ENCODE measurements around the gene KCNQ2.

Gene KCNQ2

GRCh38 chr20:63471981-63472831 lies at the start of gene KCNQ2:
KCNQ2 (minus strand) TSS chr20:63472655; CDS start chr20:63472463, 192 bp downstream.
- H3F3A ChIP-seq (ENCODE audit: control insufficient read depth, insufficient read depth): no peaks in the 10 kb centered on the region
- H3K27me3 ChIP-seq (ENCODE audit: control insufficient read depth, low read length): peaks cover 21% of the 10 kb centered on the region
- H4K20me1 ChIP-seq (ENCODE audit: control insufficient read depth, insufficient read depth, low read depth, low read length): no peaks in the 10 kb centered on the region
- no peak within 1 kb of the TSS for H3K4me2 ChIP-seq (ENCODE audit: low read length)
- no peak within 1 kb of the TSS for H3K27ac ChIP-seq (ENCODE audit: low read depth, low read length)
- H3K4me3 ChIP-seq (ENCODE audit: low read length): no peak within 1 kb of the TSS
- TF ChIP-seq CTCF (IDR thresholded peaks at IDR 0.05; ENCODE audit: low read depth, low read length, poor library complexity, severe bottlenecking) (no peak), EZH2phosphoT487 (IDR thresholded peaks at IDR 0.05; ENCODE audit: borderline replicate concordance, low read length) (no peak)
- H3K9me2 ChIP-seq (replicated peaks; ENCODE audit: control insufficient read depth, low read length): no peaks in the 10 kb centered on the region
- no peaks in the 10 kb centered on the region for H3K4me1 ChIP-seq (ENCODE audit: control insufficient read depth, low read length)
- no peaks in the 10 kb centered on the region for H3K79me2 ChIP-seq (ENCODE audit: control insufficient read depth, low read length)
- no peaks in the 10 kb centered on the region for H3K9me3 ChIP-seq (ENCODE audit: control insufficient read depth, insufficient read depth, low read length)
- H3K36me3 ChIP-seq (ENCODE audit: control insufficient read depth, low read length): no peaks in the 10 kb centered on the region

GRCh38 chr20:63521602-63522001 lies 49.1 kb upstream of the KCNQ2 start:
- Histone ChIP-seq H3K4me2 (ENCODE audit: low read length) (peak overlapping the region; percentile 92), H3K27me3 (ENCODE audit: control insufficient read depth, low read length) (peaks cover 8% of the 10 kb centered on the region), H3K9me2 (replicated peaks; ENCODE audit: control insufficient read depth, low read length) (no peaks in the 10 kb centered on the region), H3F3A (ENCODE audit: control insufficient read depth, insufficient read depth) (peaks cover 7% of the 10 kb centered on the region; the same call in 1 of the 2 replicates), H3K9me3 (ENCODE audit: control insufficient read depth, insufficient read depth, low read length) (peaks cover 5% of the 10 kb centered on the region; the same call in 1 of the 2 replicates), H3K4me3 (ENCODE audit: low read length) (peak overlapping the region; percentile 96), H3K4me1 (ENCODE audit: control insufficient read depth, low read length) (peaks cover 18% of the 10 kb centered on the region), H4K20me1 (ENCODE audit: control insufficient read depth, insufficient read depth, low read depth, low read length) (peaks cover 14% of the 10 kb centered on the region), H3K36me3 (ENCODE audit: control insufficient read depth, low read length) (peaks cover 22% of the 10 kb centered on the region), H3K79me2 (ENCODE audit: control insufficient read depth, low read length) (peaks cover 13% of the 10 kb centered on the region), H3K27ac (ENCODE audit: low read depth, low read length) (no peak overlapping the region)
- no peak for TF ChIP-seq CTCF (IDR thresholded peaks at IDR 0.05; ENCODE audit: low read depth, low read length, poor library complexity, severe bottlenecking)
- no peak for TF ChIP-seq EZH2phosphoT487 (IDR thresholded peaks at IDR 0.05; ENCODE audit: borderline replicate concordance, low read length)

- H3K4me1 ChIP-seq (ENCODE audit: control insufficient read depth, low read length): peaks cover 18% of the 10 kb centered on the region
- peak overlapping the region; percentile 26; the same call in 1 of the 2 replicates for H3K27ac ChIP-seq (ENCODE audit: low read depth, low read length)
- no peaks in the 10 kb centered on the region for H3K9me2 ChIP-seq (replicated peaks; ENCODE audit: control insufficient read depth, low read length)
- H3K4me2 ChIP-seq (ENCODE audit: low read length): peak overlapping the region; percentile 92
- peak overlapping the region; percentile 96 for H3K4me3 ChIP-seq (ENCODE audit: low read length)
- peaks cover 13% of the 10 kb centered on the region for H3K79me2 ChIP-seq (ENCODE audit: control insufficient read depth, low read length)
- H4K20me1 ChIP-seq (ENCODE audit: control insufficient read depth, insufficient read depth, low read depth, low read length): peaks cover 14% of the 10 kb centered on the region
- peaks cover 7% of the 10 kb centered on the region; the same call in 1 of the 2 replicates for H3F3A ChIP-seq (ENCODE audit: control insufficient read depth, insufficient read depth)
- TF ChIP-seq CTCF (IDR thresholded peaks at IDR 0.05; ENCODE audit: low read depth, low read length, poor library complexity, severe bottlenecking) (peak; percentile 39), EZH2phosphoT487 (IDR thresholded peaks at IDR 0.05; ENCODE audit: borderline replicate concordance, low read length) (no peak)
- H3K36me3 ChIP-seq (ENCODE audit: control insufficient read depth, low read length): peaks cover 22% of the 10 kb centered on the region
- H3K27me3 ChIP-seq (ENCODE audit: control insufficient read depth, low read length): peaks cover 8% of the 10 kb centered on the region
- peaks cover 5% of the 10 kb centered on the region; the same call in 1 of the 2 replicates for H3K9me3 ChIP-seq (ENCODE audit: control insufficient read depth, insufficient read depth, low read length)
These were observed 48.6 kb upstream of the KCNQ2 start for GRCh38 chr20:63520934-63521601.
